HG03280 (cell line): ENCODE results near the gene SOD2.
A peak's percentile ranks its signal among the peaks of the same experiment; 100 is the strongest.
"Not testable (repeated sequence)": the region's sequence is repeated elsewhere in the genome, so short reads cannot be mapped to it uniquely, and the experiment has no call there.

Source experiments
- ATAC-seq: cut with Tn5 transposase; IDR thresholded peaks from one replicate; pipeline ENCODE4 v1.9.1; 2021; ENCODE audit warnings: mild to moderate bottlenecking, moderate library complexity; ENCODE audit not compliant: unreplicated experiment

SOD2 gene

DNA sequence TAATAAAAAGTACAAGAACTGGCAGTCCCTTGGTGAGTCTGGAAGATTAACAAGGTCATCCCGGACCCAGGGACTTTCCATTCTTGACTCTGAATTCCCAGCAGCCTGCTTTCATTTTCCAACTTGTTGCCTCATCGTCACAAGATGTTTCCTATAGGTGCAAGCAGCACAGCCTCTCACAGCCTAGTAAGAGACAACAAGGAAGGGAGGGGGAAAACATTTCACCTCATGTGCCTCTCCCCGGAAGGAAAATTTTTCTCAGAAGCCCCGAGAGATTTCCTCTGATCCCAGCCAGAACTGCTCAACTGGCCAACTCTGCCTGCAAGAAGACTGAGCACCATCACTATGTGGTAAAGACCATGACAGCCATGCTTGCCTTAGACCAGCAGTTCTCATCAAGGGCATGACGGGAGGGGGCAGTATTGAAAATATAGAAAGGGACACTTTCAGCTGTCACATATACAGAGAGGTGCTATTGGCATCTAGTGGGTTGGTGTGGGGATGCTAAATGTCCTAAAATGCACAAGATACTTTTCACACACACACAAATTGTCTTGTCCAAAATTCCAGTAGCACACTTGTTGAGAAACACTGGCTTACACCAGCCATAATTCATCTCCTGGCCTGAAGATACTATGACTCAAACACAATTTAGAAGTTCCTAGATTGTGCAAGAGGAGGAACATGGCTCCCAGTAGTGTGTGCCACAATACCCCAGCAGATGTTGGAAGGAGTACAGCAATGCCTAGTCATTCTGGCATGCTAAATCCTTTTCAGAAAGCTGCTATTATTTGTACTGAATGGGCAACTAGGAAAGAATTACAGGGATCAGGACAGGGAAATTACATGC, 23.4 kb upstream of the SOD2 start:
- ATAC-seq: no peak

DNA sequence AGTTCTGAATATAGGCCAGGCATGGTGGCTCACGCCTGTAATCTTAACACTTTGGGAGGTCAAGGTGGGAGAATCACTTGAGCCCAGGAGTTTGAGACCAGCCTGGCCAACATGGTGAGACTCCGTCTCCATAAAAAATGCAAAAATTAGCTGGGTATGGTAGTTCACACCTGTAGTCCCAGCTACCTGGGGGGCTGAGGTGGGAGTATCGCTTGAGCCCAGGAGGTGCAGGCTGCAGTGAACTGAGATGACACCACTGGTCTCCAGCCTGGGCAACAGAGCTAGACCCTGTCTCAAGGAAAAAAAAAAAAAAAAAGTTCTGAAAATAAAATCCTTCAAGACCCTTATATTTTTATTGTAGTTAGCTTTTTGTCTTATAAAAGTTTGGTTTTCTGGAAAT, 22.6 kb upstream of the SOD2 start:
- ATAC-seq: no peak

DNA sequence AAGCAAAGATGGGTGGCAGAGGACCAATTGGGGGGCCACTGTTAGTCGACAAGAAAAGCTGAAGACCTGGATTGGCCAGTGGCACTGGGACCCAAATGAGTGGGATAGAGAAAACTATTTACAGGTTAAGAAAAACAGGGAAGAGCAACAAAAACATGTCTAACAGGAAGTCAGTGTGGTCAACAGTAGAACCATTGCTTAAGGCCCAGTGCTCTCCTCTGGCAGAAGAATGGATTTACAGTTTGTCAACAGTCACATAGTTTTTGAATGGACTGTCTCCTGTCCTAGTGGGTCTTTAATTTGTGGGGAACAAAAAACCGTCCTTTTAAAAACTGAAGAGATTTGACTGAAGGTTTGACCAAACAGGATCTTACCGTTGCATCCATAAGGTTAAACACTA, 22.1 kb upstream of the SOD2 start:
- ATAC-seq: no peak

DNA sequence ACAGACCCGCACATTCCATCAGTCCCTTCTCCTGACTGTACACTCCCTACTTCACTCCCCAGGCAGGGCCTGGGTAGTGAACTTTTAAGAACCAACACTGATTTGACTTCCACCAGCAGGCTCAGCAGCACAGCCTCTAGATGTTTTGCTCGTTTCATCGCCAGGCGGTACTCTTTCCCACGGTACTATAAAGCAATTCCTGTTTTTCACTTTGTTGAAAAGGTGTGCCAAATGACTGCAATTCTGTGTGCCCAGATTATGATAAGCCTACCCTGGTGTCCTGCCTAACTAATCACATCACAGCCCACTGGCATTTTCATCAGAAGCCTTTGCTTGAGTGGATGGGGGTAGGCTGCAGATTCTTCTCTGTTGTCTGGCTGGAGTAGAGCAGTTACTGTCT, 21.4 kb upstream of the SOD2 start:
- no peak for ATAC-seq

DNA sequence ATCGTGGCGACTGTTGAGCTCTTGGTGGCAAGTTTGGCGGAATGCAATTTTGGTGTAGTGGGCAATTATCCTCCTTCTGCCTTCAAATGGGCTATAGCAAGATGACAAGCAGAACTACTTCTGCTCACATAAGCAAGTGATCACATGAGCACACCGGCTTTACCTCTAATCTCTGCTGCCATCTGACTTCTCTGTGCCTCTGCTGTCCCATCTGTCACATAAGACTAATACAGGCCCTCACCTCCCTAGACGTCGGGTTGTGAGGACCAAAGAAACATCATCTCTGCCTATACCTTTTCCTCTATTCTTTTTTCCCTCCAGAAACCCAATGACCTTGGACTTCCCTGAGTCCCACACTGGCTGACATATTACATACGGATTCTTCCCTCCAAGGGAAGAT, 20.9 kb upstream of the SOD2 start:
- ATAC-seq: no peak

DNA sequence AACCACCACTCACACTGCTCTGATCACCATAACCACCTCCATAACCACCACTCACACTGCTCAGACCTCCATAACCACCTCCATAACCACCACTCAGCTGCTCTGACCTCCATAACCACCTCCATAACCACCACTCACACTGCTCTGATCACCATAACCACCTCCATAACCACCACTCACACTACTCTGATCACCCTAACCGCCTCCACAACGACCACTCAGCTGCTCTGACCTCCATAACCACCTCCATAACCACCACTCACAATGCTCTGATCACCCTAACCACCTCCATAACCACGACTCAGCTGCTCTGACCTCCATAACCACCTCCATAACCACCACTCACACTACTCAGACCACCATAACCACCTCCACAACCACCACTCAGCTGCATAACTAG, 19.3 kb upstream of the SOD2 start:
- not testable (repeated sequence) for ATAC-seq

DNA sequence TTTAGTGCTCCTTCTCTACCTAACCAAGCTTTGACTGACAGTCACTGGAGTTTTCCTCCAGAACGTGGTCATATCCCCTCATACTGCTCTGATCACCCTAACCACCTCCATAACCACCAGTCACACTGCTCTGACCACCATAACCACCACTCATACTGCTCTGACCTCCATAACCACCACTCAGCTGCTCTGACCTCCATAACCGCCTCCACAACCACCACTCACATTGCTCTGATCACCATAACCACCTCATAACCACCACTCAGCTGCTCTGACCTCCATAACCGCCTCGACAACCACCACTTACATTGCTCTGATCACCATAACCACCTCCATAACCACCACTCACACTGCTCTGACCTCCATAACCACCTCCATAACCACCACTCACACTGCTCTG, 17.6 kb upstream of the SOD2 start:
- ATAC-seq: not testable (repeated sequence)

DNA sequence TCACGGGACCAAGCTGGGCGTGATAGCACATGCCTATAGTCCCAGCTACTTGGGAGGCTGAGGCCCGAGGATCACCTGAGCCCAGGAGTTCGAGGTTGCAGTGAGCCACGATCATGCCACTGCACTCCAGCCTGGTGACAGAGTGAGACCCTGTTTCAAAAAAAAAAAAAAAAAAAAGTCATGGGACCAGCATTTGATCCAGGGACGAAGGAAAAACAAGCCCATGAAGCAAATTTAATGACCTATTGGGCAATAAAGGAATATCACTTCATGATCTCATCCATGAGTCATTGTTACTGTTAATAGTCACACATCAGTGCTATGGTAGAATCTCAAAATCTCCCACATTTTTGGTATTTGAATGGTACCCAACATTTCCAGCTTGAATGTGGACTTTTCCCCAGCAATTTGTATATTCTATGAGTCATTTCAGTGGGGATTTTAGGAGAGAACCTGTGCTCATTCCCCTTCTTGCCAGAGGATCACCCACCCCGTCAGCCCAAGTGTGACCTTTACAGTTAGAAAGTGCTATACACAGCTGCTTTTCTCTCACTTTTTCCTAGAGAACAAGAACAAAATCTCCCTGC, 8.5 kb upstream of the SOD2 start:
- ATAC-seq: no peak

DNA sequence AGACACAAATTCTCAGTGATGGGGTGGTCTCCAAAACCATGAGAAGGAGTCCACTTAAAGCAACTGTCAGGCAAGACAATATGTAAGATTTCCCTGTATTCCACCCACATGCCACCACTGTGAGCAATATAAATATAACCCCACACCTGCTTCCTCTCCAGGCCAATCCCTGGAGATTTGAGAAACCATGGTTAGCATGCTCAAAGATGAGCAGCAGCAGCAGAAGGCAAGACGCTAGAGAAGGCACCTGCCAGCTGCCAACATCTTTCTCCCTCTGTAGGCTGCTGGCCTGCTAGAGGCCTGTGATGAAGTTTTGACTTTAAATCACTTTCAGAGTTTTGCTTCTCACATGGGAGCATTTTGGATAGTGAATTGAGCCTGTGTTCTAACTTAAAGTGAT, 7.9 kb upstream of the SOD2 start:
- no peak for ATAC-seq

DNA sequence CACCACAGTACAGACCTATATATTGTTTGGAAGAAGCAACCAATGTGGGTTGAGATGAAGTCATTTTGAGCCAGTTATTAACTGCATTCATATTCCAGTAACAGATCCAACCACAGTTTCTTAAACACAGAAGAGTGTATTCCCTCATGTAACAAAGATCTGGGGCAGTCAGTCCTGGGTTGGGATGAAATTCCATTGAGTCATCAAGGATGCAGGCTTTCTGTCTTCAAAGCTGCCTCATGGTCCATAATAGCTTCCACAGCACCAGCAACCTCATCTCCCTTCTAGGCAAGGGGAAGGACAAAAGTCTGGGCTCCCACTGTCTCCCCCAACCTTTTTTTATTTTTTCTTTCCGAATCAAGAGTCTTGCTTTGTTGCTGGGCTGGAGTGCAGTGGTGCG, 2.9 kb upstream of the SOD2 start:
- no peak for ATAC-seq

DNA sequence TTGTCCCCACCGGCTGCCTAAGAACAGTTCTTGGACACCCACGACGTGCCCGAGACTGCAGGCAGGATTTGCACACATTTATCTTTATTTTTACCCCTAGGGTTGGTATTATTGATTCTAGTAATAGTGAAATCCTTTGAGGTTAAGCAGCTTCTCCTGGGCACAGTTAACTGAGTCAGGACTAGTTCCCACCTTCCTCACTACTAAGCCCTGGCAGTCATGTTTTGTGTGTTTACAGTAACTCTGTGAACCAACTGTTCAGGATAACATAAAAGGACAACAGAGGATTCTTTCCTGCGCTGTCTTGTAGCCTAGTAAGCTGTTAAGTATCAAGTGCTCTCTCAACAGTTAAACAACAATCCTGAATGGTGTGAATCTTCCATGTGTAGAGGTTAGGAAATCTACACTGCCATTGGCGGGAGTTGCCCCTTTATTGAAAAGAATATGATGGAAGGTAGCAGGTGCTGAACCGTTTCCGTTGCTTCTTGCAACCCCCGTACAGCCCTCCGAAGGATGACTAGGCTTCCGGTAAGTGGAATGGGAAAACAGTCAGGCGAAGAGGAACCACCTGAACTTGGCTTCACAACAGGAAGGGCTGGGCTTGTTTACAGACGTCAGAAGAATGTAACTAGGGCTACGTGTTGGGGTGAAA, 979 bp upstream of the SOD2 start:
- no peak for ATAC-seq

DNA sequence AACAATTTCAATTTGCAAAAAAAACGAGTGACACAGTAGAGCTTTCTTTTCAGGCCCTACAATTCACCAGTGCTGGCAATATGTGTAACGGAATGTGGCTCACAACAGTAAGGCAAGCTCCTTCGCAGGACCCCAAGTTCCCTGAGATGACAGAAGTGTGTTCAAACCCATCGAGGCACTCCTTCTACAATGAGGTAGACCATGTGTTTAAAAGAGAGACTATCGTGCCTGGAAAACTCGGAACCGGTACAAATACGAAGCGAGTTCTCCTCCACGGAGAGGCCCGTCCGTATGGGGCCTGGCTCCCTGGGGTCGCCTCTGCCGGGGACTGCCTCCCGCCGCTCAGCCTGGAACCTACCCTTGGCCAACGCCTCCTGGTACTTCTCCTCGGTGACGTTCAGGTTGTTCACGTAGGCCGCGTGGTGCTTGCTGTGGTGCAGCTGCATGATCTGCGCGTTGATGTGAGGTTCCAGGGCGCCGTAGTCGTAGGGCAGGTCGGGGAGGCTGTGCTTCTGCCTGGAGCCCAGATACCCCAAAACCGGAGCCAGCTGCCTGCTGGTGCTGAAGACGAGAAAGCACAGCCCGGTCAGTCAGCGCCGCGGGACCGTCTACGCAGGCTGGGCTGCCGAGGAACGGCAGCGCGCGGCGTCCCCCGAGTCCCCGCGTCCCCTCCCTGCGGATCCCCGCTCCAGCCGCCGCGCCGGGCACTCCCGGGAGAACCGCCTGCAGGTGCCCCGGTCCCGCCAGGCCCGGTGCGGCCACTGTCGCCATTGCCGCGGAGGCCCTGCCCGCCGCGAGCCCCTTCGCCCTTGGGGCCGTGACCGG, 526 bp downstream of the SOD2 start:
- peak; percentile 39 for ATAC-seq

DNA sequence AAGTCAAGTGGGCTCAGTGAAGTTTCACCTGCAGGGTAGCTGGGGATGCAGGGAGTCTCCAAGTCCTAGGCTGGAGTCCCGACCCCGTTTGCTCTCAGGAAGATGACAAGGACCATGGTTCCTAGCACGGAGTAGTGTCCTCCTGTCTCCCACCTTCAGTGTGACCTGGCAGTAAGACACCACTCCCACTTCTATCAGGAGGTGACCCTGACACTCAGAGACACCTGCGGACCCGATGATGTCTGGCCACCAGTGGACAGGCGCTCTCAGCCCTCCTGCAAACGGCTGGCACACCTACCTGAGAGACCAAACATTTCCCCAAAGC, 1.1 kb downstream of the SOD2 start:
- ATAC-seq: no peak

DNA sequence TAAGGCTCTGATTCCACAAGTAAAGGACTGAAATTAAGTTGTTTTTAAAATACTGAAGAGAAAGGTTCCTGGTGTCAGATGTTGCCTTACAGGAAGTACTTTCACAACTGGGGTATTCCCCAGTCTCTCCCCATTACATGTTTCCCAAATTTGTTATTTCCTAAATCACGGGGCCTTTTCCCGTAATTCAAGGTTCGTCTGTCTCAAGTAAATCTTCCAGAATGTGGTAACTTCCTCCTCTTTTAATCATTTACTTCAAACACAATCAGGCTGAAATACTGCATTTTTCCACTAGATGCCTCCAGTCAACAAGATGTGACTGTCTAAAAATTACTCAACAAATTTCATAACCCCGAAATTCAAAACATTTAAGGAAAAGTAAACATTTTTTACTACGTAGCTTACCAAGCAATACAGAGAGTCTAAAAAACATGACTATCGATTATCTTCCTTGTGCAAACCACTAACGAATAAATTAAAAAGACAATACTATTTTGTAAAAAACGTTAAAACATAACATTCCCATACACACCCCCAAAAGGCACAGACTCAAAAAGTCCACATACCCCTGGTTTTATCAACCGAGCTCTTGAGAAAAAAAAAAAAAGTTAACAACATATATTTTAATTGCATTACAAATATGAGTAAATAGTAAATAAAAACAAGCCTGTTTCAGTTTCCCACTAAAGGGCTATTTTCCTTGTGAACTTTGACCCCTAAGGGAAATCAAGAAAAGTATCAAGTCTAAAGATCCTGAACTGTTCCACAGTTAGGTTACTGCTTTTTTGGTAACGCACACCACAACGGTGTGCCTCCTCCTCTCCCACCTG, 1.7 kb downstream of the SOD2 start:
- no peak for ATAC-seq

DNA sequence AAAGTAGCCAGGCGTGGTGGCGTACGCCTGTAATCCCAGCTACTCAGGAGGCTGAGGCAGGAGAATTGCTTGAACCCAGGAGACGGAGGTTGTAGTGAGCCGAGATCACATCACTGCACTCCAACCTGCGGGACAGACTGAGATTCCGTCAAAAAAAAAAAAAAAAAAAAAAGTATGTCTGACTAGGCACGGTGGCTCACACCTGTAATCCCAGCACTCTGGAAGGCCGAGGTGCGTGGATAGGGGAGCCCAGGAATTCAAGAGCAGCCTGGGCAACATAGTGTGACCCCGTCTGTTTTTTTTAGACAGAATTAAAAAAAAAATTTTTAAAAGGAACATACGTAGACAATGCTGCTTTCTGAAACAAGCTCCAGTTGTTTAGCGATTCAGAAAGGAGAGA, 2.9 kb downstream of the SOD2 start:
- ATAC-seq: not testable (repeated sequence)

DNA sequence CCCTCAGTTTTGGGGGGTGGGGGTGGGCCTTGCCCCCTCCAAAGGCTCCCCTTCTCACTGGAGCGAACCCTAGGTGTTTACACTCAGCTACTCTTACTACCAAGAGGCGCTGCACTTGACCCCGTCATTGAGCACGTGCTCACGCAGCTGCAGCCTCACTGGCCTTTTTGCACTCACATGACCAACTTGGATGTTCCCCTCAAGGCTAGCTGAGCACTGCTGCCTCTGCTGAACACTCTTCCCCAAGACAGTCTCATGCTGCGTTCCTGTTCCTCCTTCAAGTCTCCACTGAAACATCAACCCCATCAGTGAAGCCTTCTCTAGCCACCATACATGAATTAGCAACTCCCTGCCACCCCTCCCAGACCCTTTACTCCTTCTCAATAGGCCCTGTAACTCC, 4.0 kb downstream of the SOD2 start:
- no peak for ATAC-seq

DNA sequence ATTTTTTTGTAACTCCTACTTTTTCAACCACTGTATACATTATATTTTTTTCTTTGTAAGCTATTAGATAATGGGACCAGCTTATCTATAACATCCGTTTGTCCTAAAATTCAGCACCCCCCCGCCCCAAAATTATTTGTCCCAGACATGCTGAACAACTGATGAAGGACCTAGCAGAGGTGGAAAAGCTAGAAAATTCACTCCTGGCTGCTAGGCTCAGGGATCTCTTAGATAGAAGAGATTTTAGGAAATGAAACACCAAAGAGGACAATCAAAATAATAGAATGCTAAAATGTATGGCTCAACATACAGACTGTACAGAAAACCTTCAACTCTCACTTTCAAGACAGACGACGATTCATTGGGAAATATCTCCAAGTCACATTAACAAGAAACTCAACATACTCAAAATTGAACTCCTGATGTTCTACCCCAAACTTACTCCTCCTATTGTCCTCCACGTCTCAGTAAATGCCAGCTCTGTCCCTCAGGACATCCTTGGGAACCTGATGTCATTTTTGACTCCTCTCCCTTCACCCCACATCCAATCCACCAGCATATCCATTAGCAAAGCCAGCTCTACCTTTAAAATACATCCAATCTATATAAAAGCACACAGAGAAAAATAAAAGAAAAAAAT, 4.7 kb downstream of the SOD2 start:
- ATAC-seq: no peak

DNA sequence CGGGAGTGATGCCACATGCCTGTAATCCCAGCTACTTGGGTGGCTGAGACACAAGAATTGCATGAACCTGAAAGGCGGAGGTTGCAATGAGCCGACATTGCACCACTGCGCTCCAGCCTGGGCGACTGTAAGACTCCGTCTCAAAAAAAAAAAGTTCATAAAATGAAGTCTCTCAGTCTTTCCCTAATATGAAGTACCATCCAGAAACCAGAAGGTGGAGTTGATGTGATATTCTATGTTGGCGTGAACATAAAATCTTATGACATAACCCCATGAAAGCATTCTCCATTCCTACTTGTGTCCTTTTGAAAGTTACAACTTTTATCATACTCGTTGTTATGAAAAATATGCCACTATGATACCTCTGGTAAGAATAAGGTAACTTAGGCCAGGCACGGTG, 5.7 kb downstream of the SOD2 start:
- no peak for ATAC-seq

DNA sequence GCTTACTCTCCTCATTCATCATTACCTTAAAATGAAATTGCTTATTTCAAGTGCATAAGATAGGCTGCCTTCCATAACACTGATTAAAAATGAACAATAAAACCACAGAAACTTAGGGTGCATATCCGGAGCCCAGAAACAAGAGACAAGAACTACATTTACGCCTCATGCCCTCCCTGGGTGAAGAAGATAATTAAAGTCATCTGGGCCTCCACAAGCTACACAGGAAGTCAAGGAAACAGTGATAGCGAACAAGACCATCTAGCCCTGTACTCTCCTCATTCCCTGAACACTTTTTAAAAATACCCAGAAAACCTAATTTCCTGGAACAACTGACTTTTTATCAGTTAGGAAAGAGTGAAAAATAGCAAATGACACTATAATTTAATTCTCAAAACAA, 6.3 kb downstream of the SOD2 start:
- no peak for ATAC-seq

DNA sequence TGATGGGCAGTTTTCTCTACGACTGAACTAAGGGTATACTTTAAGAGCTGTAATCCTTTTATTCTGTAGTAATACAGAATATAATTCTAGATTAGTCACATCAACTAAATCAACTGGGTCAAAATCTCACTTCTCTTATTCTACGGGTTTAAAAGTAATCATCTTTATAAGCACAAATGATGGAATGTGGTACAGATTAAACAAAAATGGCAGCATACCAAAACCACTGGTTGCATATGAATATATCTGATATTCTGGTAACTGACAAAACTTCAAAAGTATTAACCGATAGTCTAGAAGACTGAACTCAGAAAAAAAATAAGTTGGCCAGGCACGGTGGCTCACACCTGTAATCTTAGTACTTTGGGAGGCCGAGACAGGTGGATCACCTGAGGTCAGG, 7.0 kb downstream of the SOD2 start:
- no peak for ATAC-seq
